ENCODE results near the gene ULK4.
"Not testable (repeated sequence)": the region's sequence is repeated elsewhere in the genome, so short reads cannot be mapped to it uniquely, and the experiment has no call there.

Gene ULK4

DNA sequence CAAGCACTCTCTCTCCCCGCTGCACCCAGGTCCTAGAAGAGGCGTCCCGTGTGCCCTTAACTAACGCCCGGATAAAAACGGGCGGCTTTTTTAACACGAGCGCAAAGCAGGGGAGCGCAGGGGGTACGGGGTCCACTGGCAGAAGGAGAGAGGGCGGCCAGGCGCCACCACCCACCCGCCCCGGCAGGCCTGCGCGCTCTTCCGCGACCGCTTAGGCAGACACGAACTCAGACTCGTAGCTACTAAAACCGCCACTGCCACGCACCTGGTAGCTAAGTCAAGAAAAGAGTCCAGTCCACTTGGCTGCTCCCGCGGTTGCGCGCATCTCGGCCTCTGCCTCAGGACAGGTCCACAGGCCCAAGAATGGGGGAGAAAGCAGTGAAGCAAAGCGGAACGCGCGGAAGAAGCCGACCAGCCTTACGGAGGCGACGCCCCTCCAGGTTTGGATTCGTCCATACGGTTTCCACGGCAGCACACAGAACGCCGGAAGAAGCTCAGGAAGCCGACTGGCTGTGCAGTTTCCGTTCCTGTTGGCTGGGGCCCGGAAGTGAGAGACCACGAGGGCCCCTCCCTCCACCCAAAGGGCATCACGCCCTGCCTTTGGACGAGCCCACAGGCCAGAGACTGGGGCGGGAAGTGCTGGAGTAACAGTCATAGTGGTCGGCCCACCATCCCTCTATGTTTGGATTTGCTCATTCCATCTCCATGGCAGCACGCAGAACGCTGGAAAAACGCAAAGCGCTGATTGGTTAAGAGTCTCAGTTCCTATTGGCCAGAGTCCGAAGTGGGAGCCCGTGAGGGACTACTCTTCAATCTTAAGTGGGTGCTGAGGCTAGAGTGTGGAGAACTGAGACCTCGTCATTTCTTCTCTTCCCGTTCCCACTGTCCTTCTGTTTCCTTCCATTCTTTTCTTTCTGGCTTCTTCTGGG, at the start of gene ULK4:
ULK4 (minus strand) TSS at position 353 of the 929 bp plus-strand sequence. CDS start 7,344 bp downstream, outside the sequence.
- peak; percentile 100 for DNase-seq (ENCODE audit: low spot score)

DNA sequence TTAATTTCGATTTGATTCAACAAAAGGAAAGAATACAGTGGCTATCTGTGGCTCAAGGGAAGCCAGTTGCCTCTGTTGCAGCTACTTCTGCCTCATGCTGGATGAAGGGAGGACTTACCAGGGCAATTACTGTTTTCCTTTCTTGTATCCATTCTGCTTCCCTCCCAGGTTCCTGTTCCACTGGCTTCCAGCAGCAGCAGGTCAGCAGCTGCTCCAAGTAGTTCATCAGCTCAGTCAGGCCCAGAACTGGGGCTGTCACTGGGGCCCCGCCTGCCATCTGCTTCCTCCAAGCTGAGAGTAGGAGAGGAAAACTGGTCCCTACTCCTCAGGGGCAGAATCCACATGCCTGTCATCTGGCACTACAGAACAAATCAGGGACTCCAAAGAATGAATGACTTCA, 48.6 kb upstream of the ULK4 start:
- DNase-seq (ENCODE audit: low spot score) = no peak

DNA sequence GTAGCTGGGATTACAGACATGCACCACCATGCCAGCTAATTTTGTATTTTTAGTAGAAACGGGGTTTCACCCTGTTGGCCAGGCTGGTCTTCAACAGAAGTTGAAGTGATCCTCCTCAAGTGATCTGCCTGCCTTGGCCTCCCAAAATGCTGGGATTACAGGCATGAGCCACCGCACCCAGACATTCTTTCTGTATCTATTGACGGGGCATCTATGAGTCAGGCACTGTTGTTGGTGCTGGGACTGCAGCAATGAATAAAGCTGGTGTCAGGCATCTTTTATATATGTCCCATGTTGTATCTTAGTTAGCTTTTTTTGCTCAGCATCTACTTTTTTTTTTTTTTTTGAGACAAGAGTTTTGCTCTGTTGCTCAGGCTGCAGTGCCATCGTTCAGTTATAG, 47.6 kb upstream of the ULK4 start:
- DNase-seq (ENCODE audit: low spot score) = no peak

DNA sequence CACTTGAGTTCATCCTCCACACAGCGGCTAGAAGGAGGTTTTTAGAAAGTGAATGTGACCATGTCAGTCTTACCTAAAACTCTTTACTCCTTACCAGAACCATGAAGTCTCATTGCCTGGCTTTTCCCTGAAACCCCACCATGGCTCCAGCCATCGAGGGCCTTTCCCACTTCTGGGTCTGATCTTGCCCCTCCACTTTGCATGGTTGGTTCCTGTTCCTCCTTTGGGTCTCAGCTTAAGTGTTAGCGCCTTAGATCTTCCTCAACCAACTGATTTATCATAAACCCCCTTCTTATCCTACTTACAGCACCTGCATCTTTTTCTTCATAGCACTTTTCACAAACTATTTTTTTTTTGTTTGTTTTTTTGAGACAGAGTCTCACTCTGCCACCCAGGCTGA, 45.9 kb upstream of the ULK4 start:
- no peak for DNase-seq (ENCODE audit: low spot score)

DNA sequence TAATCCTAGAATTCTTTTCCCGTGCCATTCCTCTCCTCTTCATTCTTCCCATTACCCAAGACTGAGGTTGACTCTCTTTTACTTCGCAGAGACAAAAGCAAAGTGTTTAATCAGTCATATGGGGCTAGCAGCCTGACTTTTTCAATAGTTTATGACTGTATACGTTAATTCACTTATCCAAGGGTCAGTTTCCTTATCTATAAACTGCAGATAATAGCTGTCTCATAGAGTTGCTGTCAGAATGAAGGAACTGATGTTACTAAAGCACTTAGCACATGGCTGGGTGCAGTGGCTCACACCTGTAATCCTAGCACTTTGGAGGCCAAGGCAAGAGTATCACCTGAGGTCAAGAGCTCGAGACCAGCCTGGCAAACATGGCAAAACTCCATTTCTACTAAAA, 43.5 kb upstream of the ULK4 start:
- no peak for DNase-seq (ENCODE audit: low spot score)

DNA sequence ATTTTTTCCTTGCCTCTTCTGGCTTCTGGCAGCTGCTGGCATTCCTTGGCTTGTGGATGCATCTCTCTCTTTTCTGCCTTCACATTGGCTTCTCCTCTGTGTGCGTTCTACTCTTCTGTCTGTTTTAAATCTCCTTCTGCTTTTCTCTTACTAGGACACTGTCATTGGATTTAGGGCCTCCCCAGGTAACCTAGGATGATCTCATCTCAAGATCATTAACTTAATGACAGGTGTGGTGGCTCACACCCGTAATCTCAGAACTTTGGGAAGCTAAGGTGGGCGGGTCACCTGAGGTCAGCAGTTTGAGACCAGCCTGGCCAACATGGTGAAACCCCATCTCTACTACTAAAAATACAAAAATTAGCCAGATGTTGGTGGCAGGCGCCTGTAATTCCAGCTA, 40.9 kb upstream of the ULK4 start:
- DNase-seq (ENCODE audit: low spot score) = no peak

DNA sequence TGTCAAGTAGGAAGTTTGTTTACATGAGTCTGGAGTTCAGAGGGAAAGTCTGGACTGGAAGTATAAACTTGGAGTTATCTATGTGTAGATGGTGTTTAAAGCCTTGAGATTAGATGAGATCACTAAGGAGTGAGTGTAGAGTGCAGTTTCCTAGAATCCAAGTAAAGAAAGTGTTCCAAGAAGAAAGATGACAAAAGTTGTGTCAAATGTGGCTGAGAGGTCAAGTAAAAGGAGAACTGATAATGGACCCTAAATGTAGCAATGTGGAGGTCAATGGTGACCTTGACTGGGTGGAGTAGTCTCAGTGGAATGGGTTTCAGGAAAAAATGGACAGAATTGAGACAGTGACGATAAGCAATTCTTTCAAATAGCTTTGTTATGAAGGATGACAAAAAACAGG, 39.9 kb upstream of the ULK4 start:
- no peak for DNase-seq (ENCODE audit: low spot score)

DNA sequence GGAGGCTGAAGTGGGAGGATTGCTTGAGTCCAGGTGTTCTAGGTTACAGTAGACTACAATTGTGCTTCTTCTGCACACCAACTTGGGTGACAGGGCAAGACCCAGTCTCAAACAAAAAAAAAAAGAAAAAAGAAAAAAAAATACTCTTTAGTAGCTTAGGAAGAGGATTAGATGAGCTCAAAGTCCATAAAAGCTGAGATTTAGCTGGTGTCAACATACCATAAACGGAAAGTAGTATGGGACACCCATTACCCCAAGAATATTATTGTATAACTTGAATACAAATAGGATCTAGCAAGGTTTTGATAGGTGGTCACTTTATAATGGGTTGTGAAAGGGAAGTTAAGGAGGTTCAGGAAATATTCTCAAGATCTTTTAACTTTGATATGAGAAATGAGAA, 38.0 kb upstream of the ULK4 start:
- DNase-seq (ENCODE audit: low spot score) = no peak

DNA sequence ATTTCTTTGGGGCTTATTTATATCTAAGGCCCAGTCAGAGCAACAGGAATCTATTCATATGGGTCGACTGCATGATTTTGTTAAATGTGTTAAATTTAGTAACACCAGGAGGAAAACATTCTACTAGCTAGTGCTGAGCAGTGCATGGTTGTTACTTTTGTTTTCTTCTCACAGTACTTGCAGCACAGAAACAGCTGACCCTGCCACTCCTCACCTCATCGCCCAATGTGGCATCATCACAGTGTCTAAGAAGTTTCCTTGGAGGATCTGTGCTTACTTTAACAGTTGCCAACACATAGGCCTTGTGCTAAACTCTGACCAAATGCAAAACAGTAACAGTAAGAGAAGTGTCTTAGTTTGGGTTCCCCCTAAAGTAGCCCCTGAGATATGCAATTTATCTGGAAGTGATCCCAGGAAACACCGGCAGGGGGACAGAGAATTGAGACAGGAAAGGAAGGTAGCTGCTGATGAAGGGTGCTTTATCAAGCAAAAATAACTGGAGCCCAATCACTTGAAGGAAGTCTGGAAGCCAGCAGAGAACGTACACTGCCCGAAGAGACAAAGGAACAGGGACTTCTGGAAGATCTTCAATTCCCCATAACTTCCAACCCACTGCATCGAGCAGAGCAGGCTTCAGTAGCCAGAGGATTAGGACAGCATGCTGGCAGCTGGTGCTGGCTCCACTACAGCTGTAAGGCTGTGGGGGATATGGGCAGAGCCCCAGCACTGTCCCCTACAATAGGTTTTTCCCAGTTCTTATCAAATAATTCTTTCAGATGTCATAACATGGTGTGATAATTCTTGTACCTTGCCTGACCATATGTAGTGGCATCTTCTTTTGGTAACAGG, 36.0 kb upstream of the ULK4 start:
- no peak for DNase-seq (ENCODE audit: low spot score)

DNA sequence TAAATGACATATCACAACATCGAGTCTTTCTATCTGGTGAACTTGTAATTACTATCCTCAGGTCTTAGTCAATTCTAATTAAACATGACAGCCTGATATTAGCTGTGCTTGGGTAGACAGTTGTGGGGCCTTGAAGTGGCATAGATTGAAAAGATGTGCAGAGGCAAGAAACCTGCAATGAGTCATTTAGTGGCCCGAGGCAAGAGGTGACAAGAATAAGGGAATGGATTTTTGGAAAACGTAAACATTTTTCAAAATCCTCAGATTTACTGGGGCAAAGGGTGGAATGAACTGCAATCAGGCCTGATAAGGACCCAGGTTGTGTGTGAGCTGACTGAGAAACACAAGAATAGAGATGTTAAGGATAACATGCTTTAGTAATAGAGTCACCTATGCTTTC, 29.5 kb upstream of the ULK4 start:
- no peak for DNase-seq (ENCODE audit: low spot score)

DNA sequence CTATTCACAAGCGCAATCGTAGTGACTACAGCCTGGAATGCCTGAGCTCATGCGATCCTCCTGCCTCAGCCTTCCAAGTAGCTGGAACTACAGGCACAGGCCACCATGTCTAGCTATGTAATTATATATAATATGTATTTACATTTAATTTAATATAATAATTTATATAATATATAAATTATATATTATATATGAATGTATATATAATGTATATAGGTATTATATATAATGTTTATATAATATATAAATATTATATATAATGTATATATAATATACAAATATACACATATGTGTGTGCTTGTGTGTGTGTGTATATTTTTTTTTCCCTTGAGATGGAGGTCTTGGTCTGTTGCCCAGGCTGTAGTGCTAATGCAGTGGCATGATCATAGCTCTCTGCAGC, 27.6 kb upstream of the ULK4 start:
- no peak for DNase-seq (ENCODE audit: low spot score)

DNA sequence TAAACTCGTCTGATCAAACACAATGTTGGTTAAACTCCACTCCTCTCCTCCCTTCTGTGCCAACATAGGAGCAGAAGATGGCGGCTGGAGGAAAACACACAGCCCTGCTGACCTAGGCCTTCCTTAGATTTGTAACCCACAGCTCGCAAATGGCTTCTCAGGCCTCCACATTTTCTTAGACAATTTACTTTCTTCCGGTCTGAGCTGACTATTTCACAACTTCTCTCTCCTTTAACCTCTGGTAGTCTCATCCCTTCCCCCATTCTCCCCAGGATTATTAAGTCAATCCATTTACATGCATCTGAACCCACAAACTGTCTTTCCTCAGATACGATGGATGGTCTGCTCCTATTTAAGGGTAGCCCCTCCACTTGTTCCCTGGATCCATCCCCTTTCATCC, 25.7 kb upstream of the ULK4 start:
- no peak for DNase-seq (ENCODE audit: low spot score)

DNA sequence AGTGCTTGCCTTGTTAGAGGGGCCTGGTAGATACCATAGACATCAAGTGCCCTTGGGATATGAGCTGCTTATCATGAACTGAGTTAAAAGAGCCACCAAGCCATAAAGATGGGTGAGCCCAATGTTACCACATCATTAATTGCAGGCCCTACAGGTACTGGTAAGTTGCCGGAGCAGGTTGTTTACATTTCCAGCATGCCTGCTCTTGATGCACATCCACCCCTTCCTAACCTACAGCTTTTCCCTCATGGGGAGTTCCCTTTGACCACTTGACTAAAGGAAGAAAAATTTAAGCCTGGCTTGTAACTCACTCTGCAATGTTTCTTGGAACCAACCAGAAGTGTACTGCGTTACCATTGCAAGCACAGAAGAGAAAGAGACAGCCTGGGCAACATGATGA, 24.7 kb upstream of the ULK4 start:
- no peak for DNase-seq (ENCODE audit: low spot score)

DNA sequence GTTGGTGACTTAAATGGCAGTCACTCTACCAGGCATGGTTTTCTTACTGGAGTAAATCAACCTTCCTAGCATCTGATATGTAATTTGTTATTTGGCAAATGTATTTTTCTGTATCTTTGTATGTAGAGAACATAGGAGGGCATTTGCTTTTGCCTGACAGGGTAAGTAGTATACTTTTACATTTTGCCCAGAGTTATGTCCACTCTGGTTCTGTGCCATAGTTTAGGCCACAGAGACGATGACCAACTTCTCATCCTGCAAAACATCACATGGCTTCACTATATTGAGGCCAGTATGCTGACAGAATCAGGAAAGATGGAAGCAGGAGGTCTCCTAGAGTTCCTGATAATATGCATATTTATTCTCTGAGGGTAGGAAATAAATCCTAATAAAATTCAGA, 23.1 kb upstream of the ULK4 start:
- no peak for DNase-seq (ENCODE audit: low spot score)

DNA sequence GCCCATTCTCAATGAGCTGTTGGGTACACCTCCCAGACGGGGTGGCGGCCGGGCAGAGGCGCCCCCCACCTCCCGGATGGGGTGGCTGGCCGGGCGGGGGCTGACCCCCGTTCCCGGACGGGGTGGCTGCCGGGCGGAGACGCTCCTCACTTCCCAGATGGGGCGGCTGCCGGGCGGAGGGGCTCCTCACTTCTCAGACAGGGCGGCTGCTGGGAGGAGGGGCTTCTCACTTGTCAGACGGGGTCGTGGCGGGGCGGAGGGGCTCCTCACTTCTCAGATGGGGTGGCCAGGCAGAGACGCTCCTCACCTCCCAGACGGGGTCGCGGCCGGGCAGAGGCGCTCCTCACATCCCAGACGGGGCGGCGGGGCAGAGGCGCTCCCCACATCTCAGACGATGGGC, 21.2 kb upstream of the ULK4 start:
- not testable (repeated sequence) for DNase-seq (ENCODE audit: low spot score)

DNA sequence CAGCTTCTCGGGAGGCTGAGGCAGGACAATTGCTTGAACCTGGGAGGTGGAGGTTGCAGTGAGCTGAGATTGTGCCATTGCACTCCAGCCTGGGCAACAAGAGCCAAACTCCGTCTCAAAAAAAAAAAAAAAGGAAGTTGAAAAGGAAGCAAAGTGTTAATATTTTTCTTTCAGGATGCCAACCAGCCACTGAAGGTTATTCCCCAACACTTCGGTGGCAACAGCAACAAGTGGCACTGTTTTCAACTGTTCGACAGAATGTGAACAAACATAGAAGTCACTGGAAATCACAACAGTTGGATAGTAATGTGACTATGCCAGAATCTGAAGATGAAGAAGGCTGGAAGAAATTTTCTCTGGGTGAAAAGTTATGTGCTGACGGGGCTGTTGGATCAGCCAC, 15.5 kb upstream of the ULK4 start:
- not testable (repeated sequence) for DNase-seq (ENCODE audit: low spot score)

DNA sequence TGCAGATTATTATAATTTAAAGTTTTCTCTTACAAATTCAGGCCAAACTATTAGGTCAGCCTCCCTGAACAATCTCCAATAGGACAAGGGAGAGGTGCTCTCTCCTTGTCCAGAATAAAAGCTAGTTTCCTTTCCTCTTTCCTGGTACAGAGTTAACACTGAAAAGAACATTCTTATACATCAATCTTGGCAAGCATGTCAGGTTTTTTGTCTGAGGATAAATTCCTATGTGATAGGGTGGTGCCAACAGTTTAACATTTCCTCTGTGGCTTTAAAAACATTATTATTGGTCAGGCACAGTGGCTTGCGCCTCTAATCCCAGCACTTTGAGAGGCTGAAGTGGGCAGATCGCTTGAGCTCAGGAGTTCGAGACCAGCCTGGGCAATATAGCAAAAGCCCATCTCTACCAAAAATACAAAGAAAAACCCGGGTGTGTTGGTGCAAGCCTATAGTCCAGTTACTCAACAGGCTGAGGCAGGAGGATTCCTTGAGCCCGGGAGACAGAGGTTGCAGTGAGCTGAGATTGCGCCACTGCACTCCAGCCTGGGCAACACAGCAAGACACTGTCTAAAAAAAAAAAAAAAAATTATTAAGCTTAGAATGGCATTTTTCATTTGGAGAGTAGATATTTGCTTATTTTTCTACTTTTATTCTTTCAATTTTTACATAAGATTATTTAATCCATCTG, 13.7 kb upstream of the ULK4 start:
- DNase-seq (ENCODE audit: low spot score) = no peak

DNA sequence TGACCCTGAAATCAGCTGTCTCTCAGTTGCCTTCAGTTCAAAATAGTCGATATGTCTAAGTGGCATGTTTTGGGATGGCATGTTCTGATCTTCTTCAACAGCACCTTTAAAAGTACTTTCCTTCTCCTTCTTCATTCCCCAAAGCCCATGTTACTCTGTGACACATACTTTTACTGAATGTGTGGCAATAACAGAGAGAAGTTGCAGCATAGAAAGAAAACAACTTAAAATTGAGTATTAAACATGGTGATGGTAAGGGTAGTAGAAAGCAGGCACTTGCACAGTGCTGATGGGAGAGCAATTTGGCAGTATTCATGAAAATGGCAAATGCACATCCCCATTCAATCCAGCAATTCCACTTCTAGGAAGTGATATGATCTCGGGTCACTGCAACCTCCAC, 12.3 kb upstream of the ULK4 start:
- DNase-seq (ENCODE audit: low spot score) = no peak

DNA sequence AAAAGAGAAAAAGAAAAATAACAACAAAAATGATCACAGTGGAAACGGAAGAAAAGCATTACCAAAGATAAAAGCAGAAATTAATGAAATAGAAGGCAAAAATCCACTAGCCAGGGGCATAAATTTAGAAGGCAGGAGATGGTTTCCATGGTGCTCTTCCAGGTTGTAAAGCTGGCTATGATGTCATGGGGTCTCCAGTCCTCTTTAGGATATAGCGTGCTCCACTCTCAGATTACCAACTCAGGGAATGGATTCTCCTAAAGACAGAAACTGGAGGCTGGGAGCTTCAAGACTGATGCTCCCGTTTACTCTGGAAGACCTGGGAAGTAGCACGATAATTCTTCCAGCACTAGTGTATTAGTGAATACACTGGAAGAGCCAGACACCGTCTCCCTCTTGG, 10.9 kb upstream of the ULK4 start:
- DNase-seq (ENCODE audit: low spot score) = no peak

DNA sequence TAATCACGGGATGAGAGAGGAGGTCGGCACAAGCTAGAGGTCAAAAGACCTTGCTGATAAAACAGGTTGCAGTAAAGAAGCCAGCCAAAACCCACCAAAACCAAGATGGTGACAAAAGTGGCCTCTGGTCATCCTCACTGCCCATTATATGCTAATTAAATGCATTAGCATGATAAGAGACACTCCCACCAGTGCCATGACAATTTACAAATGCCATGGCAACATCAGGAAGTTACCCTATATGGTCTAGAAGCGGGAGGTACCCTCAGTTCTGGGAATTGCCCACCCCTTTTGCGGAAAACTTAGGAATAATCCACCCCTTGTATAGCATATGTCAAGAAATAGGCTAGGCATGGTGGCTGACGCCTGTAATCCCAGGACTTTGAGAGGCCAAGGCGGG, 4.3 kb upstream of the ULK4 start:
- no peak for DNase-seq (ENCODE audit: low spot score)

DNA sequence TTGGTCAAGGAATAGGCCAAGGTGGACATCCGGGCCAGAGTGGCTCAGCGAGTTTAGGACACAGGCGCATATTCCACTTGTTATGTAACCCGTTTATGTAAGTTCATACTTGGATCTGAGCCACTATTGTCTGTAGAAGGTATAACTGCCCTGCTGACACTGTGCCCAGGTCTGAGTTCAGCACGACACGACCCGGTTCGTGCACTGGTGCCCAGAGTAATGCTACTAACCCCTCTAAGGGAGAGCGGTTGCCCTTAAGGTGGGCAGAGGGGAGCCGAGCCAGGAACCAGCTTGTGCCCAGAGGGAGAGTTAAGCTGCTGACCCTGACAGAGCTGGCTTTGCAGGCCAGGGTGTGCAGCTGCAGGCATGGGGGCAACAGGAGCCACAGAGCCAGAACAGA, 1.9 kb upstream of the ULK4 start:
- no peak for DNase-seq (ENCODE audit: low spot score)

Data from kidney tubule cell (primary cell).